Measurements from ENCODE around the gene MTMR8. TPM values are rescaled to one million over a fixed set of nuclear protein-coding genes. Genes with fewer than 3 reads are reported as not detected.
A peak's percentile ranks its signal among the peaks of the same experiment; 100 is the strongest.
"Not testable (repeated sequence)": the region's sequence is repeated elsewhere in the genome, so short reads cannot be mapped to it uniquely, and the experiment has no call there.

MTMR8 gene
- total RNA-seq, 1 donor from 2014 or later, result 0.12 TPM

DNA sequence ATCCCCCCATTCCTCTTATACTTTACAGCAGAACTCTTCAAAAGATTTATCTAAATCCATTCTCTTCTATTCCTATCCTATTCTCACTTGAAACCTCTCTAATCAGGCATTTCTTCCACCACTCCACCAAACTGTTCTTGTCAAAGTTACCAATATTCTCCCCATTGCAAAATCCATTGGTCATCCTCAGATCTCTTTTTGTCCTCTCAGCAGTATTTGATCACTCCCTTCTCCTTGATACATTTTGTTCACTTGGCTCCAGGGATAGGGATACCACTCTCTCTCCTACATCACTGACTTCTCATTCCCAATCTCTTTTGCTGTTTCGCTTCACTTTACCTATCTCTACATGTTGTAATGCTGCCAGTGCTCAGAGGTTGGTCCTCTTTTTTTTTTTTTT lies 2.8 kb upstream of the MTMR8 start:
- no peak for TF ChIP-seq CTCF (conservative IDR thresholded peaks at IDR 0.05; ENCODE audit: low read depth, low read length)
- H3K4me3 ChIP-seq (ENCODE audit: low read depth, low read length), result no peak overlapping the region
- no peak for DNase-seq (ENCODE audit: low read depth)

DNA sequence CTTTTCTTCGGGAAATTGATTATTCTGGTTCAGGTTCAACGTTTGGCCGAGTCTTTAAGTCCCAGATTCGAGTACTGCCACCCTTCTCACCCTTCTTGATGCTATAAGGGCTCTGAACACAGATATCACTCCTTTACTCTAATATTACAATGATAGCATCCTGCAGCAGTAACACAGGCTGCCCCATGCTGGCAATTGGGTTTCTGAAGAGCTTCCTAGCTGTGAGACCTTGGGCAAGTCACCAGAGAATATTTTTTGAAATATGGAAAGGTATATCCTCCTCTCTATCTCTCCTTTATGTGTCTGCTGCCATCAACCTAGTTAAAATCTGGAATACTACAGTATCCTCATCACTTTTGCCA lies 297 bp upstream of the MTMR8 start:
- no peak for TF ChIP-seq CTCF (conservative IDR thresholded peaks at IDR 0.05; ENCODE audit: low read depth, low read length)
- H3K4me3 ChIP-seq (ENCODE audit: low read depth, low read length), result peak overlapping the region; percentile 78
- DNase-seq (ENCODE audit: low read depth), result no peak

- peak overlapping the region; percentile 78 for H3K4me3 ChIP-seq (ENCODE audit: low read depth, low read length)
- DNase-seq (ENCODE audit: low read depth), result no peak
- TF ChIP-seq CTCF (conservative IDR thresholded peaks at IDR 0.05; ENCODE audit: low read depth, low read length), result no peak
These were observed 986 bp downstream of the MTMR8 start for GRCh38 chrX:64394059-64394873.

DNA sequence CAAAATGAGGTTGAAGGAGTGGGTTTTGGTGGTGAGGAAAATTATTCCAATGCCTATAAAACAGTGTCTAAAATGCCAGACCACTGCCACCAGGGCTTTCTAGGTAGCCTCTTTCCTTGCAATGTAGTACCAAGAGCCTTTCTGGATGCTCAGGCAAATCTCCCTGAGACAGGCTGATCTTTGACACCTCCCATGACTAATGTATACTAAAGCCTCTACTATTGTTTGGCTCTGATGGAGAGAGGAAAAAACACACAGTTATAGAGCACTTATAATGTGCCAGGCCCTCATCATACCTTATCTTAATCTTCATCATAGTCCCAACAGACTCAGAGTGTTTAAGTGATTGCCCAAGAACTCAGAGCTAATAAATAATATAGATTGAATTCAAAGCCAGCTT lies 5.8 kb downstream of the MTMR8 start:
- no peak for DNase-seq (ENCODE audit: low read depth)
- no peak for TF ChIP-seq CTCF (conservative IDR thresholded peaks at IDR 0.05; ENCODE audit: low read depth, low read length)
- no peak overlapping the region for H3K4me3 ChIP-seq (ENCODE audit: low read depth, low read length)

DNA sequence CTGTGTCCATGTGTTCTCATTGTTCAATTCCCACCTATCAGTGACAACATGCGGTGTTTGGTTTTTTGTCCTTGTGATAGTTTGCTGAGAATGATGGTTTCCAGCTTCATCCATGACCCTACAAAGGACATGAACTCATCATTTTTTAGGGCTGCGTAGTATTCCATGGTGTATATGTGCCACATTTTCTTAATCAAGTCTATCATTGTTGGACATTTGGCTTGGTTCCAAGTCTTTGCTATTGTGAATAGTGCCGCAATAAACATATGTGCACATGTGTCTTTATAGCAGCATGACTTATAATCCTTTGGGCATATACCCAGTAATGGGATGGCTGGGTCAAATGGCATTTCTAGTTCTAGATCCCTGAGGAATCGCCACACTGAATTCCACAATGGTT lies 14.5 kb downstream of the MTMR8 start:
- DNase-seq (ENCODE audit: low read depth); H3K4me3 ChIP-seq (ENCODE audit: low read depth, low read length): not testable (repeated sequence)

- no peak for DNase-seq (ENCODE audit: low read depth)
- H3K4me3 ChIP-seq (ENCODE audit: low read depth, low read length), result no peak overlapping the region
- no peak for TF ChIP-seq CTCF (conservative IDR thresholded peaks at IDR 0.05; ENCODE audit: low read depth, low read length)
These were observed 15.3 kb downstream of the MTMR8 start for GRCh38 chrX:64379924-64380323.

GRCh38 chrX:64377753-64378152 lies 17.5 kb downstream of the MTMR8 start:
- no peak overlapping the region for H3K4me3 ChIP-seq (ENCODE audit: low read depth, low read length)
- DNase-seq (ENCODE audit: low read depth), result no peak
- TF ChIP-seq CTCF (conservative IDR thresholded peaks at IDR 0.05; ENCODE audit: low read depth, low read length), result no peak

All from epithelial cell of proximal tubule (primary cell).